DOHH2 (cell line): ENCODE measurements around the gene AGBL4.

ENCODE experiments used
- EZH2phosphoT487 ChIP-seq: fragments of 200-600 bp; sonication (generic); IDR thresholded peaks from 2 replicates; pipeline ENCODE4 v1.6.1; 2017; ENCODE audit warnings: borderline replicate concordance, mild to moderate bottlenecking, antibody characterized with exemption, low read length, moderate library complexity, mixed read lengths
- TF ChIP-seq, protein P1 (sequence below): fragments of 200-600 bp; sonication (generic); IDR thresholded peaks from one replicate; pipeline ENCODE4 v1.5.1; 2014; ENCODE audit warnings: antibody characterized with exemption, mild to moderate bottlenecking, low read depth, low read length; ENCODE audit not compliant: poor library complexity, severe bottlenecking

DNA sequence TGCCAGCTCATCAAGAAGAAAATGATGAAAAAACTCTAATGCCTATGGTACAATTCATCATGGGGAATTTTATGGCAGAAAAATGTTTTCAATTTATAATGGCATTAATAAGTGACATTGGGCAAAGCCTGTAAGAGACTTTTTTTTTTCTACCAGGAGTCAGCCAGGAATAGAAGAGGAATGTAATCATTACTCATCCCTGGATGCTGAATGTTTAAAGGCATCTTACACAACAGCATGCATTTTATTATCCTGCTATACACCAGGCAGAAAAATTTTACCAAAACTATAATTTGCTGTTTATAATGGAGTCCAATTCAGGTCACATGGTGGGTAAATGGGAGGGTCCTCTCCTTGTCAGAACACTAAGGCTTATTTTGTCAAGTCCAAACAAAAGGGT is 1057.2 kb downstream of the AGBL4 start:
- TF ChIP-seq, protein P1, sequence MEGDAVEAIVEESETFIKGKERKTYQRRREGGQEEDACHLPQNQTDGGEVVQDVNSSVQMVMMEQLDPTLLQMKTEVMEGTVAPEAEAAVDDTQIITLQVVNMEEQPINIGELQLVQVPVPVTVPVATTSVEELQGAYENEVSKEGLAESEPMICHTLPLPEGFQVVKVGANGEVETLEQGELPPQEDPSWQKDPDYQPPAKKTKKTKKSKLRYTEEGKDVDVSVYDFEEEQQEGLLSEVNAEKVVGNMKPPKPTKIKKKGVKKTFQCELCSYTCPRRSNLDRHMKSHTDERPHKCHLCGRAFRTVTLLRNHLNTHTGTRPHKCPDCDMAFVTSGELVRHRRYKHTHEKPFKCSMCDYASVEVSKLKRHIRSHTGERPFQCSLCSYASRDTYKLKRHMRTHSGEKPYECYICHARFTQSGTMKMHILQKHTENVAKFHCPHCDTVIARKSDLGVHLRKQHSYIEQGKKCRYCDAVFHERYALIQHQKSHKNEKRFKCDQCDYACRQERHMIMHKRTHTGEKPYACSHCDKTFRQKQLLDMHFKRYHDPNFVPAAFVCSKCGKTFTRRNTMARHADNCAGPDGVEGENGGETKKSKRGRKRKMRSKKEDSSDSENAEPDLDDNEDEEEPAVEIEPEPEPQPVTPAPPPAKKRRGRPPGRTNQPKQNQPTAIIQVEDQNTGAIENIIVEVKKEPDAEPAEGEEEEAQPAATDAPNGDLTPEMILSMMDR = no peak
- TF ChIP-seq EZH2phosphoT487 = no peak
